Spleen (tissue), 7 donors: ENCODE data around the gene KXD1.

Experiments
- CTCF ChIP-seq, 11 experiments: fragments of 200-600 bp in 7 of 11; fragments of 450-650 bp in 4 of 11; sonication (generic) in 4 of 11; IDR thresholded peaks in 8 of 11; conservative IDR thresholded peaks in 3 of 11; 1 replicate in 7 of 11; 2 replicates in 4 of 11; pipeline versions ENCODE4 v1.4.0 to v1.8.0; 2016 to 2021; ENCODE audit warnings: antibody characterized with exemption in 11 of 11, inconsistent platforms in 4 of 11, mild to moderate bottlenecking in 1 of 11
- POLR2AphosphoS5 ChIP-seq, 3 donors: sonication (generic); formaldehyde crosslinking; IDR thresholded peaks; one replicate each; pipeline ENCODE4 v1.5.1; 2017; ENCODE audit warnings: antibody characterized with exemption in 3 of 3
- donor health status: DM: no; HTN: no; CAD: no; lungs with moderate emphysema.
- donor health status: DM: no; HTN: no; CAD: no.
- donor health status: DM: no; HTN: no; CAD: no.

- TF ChIP-seq CTCF (IDR thresholded peaks at IDR 0.05 in 8 of 11, conservative IDR thresholded peaks at IDR 0.05 in 3 of 11) (no peak), POLR2AphosphoS5 (IDR thresholded peaks at IDR 0.05) (peak in 1 of 3 donors; percentile 5)
These were observed 16.2 kb upstream of the KXD1 start for GRCh38 chr19:18541258-18541991.
